AML-193 (cell line): ENCODE results near the gene KLC3.
"Not testable (repeated sequence)": the region's sequence is repeated elsewhere in the genome, so short reads cannot be mapped to it uniquely, and the experiment has no call there.

Source experiments
- DNase-seq, 2 experiments: peaks; one replicate each; lab custom pipeline; 2025; lab: John Stamatoyannopoulos, UW

KLC3 gene

GRCh38 chr19:45340232-45340898, at the start of gene KLC3:
TSS of gene KLC3 (plus strand) at chr19:45340750. CDS start at chr19:45345542, 4,792 bp downstream.
- no peak for DNase-seq

DNA sequence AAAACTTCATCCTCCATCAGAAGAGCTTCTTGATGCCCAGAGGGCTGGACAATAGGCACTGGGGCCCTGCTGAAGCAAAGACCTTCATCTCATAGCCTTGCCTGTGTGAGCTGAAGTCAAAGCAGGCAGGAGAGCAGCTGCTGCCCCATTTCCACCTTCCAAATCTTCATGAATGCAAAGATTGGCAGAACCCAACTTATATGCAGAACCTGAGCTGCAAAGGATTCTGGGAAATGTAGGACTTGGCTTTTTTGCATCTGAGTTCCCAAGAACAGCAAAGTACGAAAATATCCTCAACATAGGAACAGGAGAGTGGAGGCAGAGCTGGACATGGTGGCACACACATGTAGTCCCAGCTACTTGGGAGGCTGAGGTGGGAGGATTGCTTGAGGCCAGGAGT, 48.7 kb upstream of the KLC3 start:
- no peak for DNase-seq

DNA sequence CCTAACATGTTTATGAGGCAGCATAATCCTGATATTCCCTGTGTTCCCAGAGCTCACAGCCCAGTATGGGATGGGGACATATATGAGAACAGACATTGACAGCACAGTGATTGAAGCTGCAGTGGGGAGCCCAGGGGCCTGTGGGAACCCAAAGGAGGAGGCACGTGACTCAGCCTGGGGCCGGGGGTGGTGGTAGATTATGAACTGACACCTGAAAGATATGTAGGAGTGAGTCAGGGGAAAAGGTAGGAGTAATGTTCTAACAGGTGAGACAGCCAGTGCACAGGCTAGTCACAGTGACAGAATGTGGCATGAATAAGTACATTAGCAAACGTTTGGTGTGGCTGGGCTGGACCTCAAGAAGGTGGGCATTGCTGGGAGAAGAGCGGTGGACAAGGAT, 46.9 kb upstream of the KLC3 start:
- DNase-seq: no peak

DNA sequence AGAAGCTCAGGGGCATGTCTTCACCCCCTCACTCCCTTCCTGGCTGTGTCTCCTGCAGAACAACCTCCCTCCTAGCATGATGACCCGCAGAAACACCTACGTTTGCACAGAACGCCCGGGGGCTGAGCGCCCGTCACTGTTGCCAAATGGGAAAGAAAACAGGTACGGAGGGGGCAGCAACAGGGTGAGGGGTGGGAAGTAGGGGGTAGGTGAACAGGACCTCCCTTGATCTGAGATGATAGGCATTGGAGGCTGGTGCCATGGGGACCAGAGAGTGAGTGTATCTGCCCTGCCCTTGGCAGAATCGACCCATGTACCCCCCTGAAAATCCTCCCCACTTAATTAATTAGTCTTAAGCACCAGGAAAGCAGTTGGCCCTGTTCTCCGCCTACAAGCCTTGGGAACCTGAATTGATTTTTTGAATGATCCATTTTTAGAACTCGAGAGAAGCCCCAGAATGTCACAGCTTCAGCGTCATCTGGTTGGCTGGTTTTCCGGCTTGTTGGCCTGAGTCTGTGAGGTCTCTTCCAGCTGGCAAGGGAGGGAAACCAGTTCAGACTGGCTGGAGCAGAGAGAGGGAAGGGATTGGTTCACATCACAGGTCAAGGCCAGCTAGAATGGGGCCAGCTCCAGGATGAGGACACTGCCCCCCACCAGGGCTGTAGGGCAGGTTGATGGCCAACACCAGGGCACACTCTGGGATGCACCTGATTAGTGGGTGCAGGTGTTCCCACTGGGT, 46.1 kb upstream of the KLC3 start:
- no peak for DNase-seq

GRCh38 chr19:45295873-45296272, 44.7 kb upstream of the KLC3 start:
- no peak for DNase-seq

DNA sequence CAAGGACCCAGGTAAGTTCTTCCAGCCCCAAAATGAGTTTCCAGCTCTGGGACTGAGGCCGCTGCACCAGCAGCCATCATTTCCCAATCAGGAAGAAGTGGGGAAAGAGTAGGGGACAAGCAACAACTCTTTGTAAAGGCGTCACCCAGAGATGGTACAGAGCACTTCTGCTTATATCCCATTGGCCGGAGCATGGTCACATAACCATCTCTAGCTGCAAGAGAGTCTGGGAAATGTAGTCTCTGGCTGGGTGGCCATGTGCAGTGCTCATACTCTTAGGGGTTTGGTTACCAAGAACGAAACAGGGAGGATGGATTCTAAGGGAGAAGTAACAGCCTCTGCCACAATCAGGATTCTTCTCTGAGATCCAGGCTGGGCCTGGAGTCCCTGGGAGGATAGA, 44.2 kb upstream of the KLC3 start:
- no peak for DNase-seq

GRCh38 chr19:45297674-45298073, 42.9 kb upstream of the KLC3 start:
- no peak for DNase-seq

DNA sequence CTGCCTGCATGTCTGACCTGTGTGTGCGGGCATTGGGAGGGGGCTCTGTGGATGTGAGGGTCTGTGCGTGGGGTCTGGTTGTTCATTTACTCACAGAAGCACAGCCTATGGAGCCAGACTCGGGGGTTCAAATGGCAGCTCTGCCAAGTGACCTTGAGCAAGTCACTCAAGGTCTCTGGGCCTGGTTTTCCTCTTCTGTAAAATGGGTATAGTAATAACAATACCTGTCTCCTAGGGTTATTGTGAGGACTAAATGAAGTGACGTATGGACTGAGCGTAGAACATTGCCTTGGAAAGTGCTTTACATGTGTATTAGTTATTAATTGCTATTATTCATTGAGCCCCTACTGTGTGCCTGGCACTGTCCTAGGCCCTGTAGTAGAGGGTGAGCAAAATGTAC, 42.3 kb upstream of the KLC3 start:
- no peak for DNase-seq

- DNase-seq: no peak
Observed at GRCh38 chr19:45299719-45300118, 40.8 kb upstream of the KLC3 start.

DNA sequence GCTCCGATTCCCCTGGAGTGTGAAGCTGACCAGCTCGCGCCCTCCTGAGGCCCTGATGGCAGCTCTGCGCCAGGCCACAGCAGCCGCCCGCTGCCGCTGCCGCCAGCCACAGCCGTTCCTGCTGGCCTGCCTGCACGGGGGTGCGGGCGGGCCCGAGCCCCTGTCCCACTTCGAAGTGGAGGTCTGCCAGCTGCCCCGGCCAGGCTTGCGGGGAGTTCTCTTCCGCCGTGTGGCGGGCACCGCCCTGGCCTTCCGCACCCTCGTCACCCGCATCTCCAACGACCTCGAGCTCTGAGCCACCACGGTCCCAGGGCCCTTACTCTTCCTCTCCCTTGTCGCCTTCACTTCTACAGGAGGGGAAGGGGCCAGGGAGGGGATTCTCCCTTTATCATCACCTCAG, 38.1 kb upstream of the KLC3 start:
- no peak for DNase-seq

- DNase-seq: no peak
Observed at GRCh38 chr19:45303269-45304060, 37.1 kb upstream of the KLC3 start.

DNA sequence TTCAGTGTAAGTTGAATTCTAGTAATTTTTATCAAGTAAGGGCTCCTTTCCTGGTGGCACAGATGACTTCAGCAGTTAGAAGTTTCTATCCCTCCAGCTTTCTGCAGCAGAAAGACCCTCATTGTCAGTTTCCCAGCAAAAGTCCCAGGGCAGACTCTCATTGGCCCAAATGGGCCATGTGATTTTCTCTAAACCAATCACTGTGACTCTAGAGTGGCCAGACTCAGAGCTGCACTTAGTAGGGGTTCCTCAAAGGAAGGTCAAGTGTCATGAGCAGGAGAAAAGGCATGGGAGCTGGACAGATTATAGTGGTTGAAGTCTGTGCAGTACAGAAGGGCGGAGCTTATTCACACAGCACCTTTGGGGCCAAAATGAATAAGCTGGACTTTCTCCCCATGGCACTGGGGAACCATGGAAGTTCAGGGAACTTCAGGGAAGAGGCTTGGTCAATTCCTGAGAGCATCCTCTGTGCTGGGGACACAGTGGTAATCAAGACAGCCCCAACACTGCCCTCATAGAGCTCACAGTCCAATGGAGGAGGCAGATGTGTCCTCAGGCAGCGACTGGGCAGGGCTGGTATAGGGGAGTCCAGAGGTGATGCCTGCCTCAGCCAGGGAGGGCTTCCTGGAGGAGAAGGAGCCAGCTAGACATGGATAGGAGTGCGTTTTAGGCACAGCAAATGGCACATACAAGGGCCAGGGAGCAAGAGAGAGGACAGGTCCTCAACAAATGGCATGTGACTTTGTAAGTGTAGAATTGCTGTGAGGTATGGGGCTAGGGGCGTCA, 36.2 kb upstream of the KLC3 start:
- DNase-seq: no peak

- no peak for DNase-seq
Observed at GRCh38 chr19:45305007-45305406, 35.5 kb upstream of the KLC3 start.

- DNase-seq: no peak
Observed at GRCh38 chr19:45305421-45305820, 35.1 kb upstream of the KLC3 start.

- DNase-seq: no peak
Observed at GRCh38 chr19:45306040-45306439, 34.5 kb upstream of the KLC3 start.

DNA sequence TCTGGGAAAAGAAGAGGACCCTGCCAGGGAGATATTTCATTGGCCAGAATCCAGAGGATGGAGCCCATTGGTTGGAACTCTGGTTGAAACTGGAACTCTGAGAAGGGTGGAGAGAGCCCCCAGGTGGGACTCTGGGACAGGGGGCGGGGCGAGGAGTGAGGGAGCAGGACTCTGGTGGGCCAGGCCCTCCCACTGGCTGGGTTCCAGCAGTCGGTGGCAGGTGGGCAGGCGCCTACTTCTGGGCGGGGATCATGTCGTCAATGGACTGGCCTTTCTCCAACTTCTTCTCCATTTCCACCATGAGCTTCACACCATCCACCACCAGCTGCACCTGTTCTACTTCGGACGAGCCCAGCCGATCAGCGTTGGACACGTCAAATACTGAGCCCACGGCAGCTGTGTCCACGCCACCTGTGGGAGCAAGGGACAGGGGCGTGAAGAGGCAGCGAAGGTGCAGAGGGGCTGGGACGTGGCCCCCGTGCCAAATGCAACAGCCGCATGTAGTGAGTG, 34.0 kb upstream of the KLC3 start:
- no peak for DNase-seq

GRCh38 chr19:45307361-45307760, 33.2 kb upstream of the KLC3 start:
- DNase-seq: no peak

DNA sequence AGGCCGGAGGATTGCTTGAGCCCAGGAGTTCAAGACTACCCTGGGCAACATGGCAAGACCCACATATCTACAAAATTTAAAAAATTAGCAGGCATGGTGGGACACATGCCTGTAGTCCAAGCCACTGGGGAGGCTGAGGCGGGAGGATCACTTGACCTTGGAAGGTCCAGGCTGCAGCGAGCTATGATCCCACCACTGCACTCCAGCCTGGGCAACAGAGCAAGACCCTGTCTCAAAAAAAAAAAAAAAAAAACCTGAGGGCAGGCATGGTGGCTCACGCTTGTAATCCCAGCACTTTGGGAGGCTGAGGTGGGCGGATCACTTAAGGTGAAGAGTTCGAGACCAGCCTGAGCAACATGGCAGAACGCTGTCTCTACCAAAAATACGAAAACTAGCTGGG, 31.2 kb upstream of the KLC3 start:
- not testable (repeated sequence) for DNase-seq

- DNase-seq: no peak
Observed at GRCh38 chr19:45311621-45312020, 28.9 kb upstream of the KLC3 start.

DNA sequence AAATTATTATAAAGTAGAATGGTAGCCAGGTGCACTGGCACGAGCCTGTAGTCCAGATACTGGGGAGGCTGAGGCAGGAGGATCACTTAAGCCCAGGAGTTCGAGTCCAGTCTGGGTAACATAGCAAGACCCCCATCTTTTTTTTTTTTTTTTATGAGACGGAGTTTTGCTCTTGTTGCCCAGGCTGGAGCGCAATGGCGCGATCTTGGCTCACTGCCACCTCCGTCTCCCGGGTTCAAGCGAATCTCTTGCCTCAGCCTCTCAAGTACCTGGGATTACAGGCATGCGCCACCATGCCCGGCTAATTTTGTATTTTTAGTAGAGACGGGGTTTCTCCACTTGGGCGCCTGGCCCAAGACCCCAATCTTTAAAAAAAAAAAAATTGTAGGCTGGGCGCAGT, 28.3 kb upstream of the KLC3 start:
- DNase-seq: not testable (repeated sequence)

GRCh38 chr19:45314708-45315245, 25.8 kb upstream of the KLC3 start:
- no peak for DNase-seq

DNA sequence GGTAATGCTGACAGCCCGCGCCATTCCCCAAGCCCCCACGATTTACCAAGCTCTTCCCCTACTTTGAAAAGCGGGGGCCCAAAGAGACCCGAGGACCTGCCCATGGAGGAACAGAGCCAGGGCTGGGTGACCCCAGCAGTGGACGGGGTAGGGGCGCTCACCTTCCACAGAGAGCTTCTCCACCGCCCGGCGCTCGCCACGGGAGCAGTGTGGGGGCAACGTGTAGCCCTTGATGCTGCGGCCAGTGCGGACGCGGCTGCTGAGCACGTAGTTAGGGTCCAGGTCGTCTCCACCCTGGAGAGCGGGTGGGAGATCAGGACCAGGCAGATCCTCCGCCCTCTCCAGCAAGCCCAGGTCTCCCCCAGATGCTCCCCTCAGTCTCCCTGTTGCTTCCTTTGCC, 25.2 kb upstream of the KLC3 start:
- DNase-seq: no peak
